Right lobe of liver (tissue), 4 donors: ENCODE data around the gene PRKCA.

ENCODE experiments used
- CTCF ChIP-seq, 4 donors: fragments of 200-600 bp in 3 of 4; fragments of 450-650 bp in 1 of 4; IDR thresholded peaks; one replicate each; pipeline versions ENCODE4 v1.5.1 to v1.8.0; 2016 to 2022; ENCODE audit warnings: antibody characterized with exemption in 4 of 4, mild to moderate bottlenecking in 2 of 4
- POLR2A ChIP-seq: fragments of 450-650 bp; IDR thresholded peaks from one replicate; pipeline ENCODE4 v1.6.1; 2017; ENCODE audit warnings: antibody characterized with exemption, mild to moderate bottlenecking
- donor health status: DM: no; HTN: no; CAD: no.
- donor health status: DM: no; HTN: no; CAD: no.
- donor health status: DM: no; HTN: yes; CAD: no.

DNA sequence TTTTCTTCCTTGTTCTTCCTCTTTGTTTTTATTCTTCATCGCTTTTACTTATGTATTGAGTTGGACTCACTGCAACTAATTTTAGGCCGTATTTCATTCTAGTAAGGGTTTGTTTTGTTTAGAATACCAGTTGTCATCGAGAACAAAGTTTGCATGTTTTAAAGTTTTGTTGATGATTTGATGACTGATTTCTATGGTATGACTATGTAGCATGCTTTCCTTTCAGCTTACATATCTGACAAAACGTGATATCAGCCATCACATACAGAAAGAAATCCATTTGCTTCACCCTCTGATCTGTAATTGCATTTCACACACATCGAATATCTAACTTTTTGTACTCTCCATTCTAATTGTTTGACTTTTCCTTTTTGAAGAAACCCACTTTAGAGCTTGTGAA is 4.0 kb downstream of the PRKCA start:
- TF ChIP-seq POLR2A (no peak), CTCF (IDR thresholded peaks at IDR 0.05) (no peak)
